ENCODE results near the gene RAB9A.

- TF ChIP-seq POLR2AphosphoS2 (IDR thresholded peaks at IDR 0.05; ENCODE audit: low read length) (no peak), MTA1 (IDR thresholded peaks at IDR 0.05; ENCODE audit: borderline replicate concordance) (no peak)
- TF ChIP-seq, protein P1, sequence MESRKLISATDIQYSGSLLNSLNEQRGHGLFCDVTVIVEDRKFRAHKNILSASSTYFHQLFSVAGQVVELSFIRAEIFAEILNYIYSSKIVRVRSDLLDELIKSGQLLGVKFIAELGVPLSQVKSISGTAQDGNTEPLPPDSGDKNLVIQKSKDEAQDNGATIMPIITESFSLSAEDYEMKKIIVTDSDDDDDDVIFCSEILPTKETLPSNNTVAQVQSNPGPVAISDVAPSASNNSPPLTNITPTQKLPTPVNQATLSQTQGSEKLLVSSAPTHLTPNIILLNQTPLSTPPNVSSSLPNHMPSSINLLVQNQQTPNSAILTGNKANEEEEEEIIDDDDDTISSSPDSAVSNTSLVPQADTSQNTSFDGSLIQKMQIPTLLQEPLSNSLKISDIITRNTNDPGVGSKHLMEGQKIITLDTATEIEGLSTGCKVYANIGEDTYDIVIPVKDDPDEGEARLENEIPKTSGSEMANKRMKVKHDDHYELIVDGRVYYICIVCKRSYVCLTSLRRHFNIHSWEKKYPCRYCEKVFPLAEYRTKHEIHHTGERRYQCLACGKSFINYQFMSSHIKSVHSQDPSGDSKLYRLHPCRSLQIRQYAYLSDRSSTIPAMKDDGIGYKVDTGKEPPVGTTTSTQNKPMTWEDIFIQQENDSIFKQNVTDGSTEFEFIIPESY (CRISPR knock-in tag; IDR thresholded peaks at IDR 0.05): no peak
These were observed 7.3 kb upstream of the RAB9A start for GRCh38 chrX:13681595-13681994.
